ENCODE results near the gene ATXN2. TPM values are rescaled to one million over a fixed set of nuclear protein-coding genes. Genes with fewer than 3 reads are reported as not detected.
"Not testable (repeated sequence)": the region's sequence is repeated elsewhere in the genome, so short reads cannot be mapped to it uniquely, and the experiment has no call there.

Gene ATXN2
- total RNA-seq, 1 donor from 2014 or later, result 14.2 TPM

GRCh38 chr12:111599453-111600204 is 514 bp upstream of the ATXN2 start:
- no peak for DNase-seq (ENCODE audit: low read depth)
- peak overlapping the region; percentile 98 for H3K4me3 ChIP-seq (ENCODE audit: low read depth, low read length)
- TF ChIP-seq, protein P1, sequence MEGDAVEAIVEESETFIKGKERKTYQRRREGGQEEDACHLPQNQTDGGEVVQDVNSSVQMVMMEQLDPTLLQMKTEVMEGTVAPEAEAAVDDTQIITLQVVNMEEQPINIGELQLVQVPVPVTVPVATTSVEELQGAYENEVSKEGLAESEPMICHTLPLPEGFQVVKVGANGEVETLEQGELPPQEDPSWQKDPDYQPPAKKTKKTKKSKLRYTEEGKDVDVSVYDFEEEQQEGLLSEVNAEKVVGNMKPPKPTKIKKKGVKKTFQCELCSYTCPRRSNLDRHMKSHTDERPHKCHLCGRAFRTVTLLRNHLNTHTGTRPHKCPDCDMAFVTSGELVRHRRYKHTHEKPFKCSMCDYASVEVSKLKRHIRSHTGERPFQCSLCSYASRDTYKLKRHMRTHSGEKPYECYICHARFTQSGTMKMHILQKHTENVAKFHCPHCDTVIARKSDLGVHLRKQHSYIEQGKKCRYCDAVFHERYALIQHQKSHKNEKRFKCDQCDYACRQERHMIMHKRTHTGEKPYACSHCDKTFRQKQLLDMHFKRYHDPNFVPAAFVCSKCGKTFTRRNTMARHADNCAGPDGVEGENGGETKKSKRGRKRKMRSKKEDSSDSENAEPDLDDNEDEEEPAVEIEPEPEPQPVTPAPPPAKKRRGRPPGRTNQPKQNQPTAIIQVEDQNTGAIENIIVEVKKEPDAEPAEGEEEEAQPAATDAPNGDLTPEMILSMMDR (conservative IDR thresholded peaks at IDR 0.05; ENCODE audit: low read depth, low read length), result no peak

DNA sequence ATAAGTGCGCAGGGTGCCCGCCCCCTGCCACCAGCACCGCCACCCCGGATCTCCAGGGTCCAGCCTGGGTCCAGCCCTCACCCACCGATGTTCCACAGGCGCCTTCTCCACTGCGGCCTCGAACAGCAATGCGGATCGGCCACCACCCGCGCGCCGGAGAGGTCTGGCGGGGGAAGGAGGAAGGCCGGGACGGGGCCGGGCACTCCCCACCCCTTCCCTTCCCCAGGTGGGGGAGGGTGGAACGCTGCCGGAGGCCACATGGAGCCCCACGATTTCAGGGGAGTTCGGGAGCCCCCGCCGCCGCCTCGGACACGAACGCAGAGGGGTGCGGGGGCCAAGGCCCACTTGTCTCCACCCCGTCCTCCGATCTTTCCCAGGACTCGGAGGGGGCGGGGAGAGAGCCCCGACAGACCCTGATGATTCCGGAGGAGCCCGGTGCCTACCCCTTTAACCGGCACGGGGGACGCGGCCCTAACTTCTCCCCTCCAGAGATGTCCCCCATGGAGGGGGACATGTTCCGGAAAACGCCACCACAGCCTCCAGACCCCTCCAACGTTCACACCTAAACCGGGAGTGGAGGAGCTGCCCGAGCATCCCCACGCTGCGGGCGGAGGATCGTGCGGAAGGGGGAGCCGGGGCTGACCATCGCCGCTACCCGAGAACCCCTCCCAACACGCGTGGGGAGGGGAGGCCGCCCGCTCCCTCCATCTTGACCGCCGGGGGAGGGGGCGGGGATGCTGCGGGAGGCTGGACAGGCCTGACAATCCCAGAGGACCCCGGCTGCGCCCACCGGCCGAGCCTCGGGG is 1.1 kb downstream of the ATXN2 start:
- TF ChIP-seq, protein P1 (conservative IDR thresholded peaks at IDR 0.05; ENCODE audit: low read depth, low read length), result no peak
- H3K4me3 ChIP-seq (ENCODE audit: low read depth, low read length), result peak overlapping the region; percentile 98
- no peak for DNase-seq (ENCODE audit: low read depth)

- H3K4me3 ChIP-seq (ENCODE audit: low read depth, low read length), result peak overlapping the region; percentile 98
- TF ChIP-seq, protein P1 (conservative IDR thresholded peaks at IDR 0.05; ENCODE audit: low read depth, low read length), result no peak
- no peak for DNase-seq (ENCODE audit: low read depth)
Observed at GRCh38 chr12:111596985-111597830, 1.9 kb downstream of the ATXN2 start.

GRCh38 chr12:111595341-111595835 is 3.7 kb downstream of the ATXN2 start:
- not testable (repeated sequence) for DNase-seq (ENCODE audit: low read depth)
- H3K4me3 ChIP-seq (ENCODE audit: low read depth, low read length), result peak overlapping the region; percentile 16

DNA sequence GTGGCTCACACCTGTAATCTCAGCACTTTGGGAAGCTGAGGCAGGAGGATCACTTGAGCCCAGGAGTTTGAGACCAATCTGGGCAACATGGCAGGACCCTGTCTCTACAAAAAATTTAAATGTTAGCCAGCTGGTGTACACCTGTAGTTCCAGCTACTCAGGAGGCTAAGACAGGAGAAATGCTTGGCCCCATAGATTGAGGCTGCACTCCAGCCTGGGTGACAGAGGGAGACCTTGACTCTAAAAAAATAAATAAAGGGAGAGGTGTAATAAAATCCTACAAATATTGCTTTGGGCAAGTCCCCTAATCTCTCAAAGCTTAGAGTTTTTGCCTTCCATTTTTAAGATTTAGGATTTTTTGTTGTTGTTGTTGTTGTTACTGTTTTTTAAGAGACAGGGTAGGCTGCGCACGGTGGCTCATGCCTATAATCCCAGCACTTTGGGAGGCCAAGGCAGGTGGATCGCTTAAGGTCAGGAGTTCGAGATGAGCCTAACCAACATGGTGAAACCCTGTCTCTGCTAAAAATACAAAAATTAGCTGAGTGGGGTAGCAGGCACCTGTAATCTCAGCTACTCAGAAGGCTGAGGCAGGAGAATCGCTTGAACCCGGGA is 7.6 kb downstream of the ATXN2 start:
- not testable (repeated sequence) for DNase-seq (ENCODE audit: low read depth); H3K4me3 ChIP-seq (ENCODE audit: low read depth, low read length)

DNA sequence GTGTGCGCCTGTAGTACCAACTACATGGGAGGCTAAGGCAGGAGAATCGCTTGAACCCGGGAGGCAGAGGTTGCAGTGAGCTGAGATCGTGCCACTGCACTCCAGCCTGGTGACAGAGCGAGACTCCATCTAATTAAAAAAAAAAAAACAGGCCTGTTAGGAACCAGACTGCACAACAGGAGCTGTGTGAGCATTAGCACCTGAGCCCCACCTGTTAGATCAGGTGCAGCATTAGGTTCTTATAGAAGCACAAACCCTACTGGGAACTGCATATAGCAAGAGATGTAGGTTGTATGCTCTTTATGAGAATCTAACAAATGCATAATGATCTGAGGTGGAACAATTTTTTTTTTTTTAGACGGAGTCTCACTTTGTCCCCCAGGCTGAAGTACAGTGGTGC is 8.6 kb downstream of the ATXN2 start:
- no peak overlapping the region for H3K4me3 ChIP-seq (ENCODE audit: low read depth, low read length)
- DNase-seq (ENCODE audit: low read depth), result no peak
- TF ChIP-seq, protein P1 (conservative IDR thresholded peaks at IDR 0.05; ENCODE audit: low read depth, low read length), result no peak

DNA sequence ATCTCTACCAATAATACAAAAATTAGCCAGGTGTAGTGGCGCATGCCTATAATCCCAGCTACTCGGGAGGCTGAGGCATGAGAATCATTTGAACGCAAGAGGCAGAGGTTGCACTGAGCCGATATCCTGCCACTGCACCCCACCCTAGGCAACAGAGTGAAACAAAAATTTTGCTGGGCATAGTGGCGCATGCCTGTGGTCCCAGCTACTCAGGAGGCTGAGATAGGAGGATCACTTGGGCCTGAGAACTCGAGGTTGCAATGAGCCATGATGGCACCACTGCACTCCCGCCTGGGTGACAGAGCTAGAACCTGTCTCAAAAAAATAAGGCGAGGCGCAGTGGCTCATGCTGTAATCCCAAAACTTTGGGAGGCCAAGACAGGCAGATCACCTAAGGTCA is 9.5 kb downstream of the ATXN2 start:
- H3K4me3 ChIP-seq (ENCODE audit: low read depth, low read length), result no peak overlapping the region
- TF ChIP-seq, protein P1 (conservative IDR thresholded peaks at IDR 0.05; ENCODE audit: low read depth, low read length), result no peak
- DNase-seq (ENCODE audit: low read depth), result no peak

Measured in epithelial cell of proximal tubule (primary cell).